Activated CD4-positive, alpha-beta T cell treated with anti-CD3 and anti-CD28 coated beads for 36 hours (primary cell): ENCODE data around the gene SMG1. TPM values are rescaled to one million over a fixed set of nuclear protein-coding genes. Genes with fewer than 3 reads are reported as not detected.

Source experiments
- ATAC-seq: fragments of 200-7000 bp; cut with Tn5 transposase; one replicate; pipeline ENCODE4 v1.10.0; 2021; ENCODE audit warnings: mild to moderate bottlenecking, moderate library complexity
- CTCF ChIA-PET: fragments of 350-600 bp; sonication (Branson Sonifier 250); formaldehyde crosslinking; loops from one replicate; lab custom pipeline; 2021; ENCODE audit warnings: antibody characterized with exemption; lab: Charles Lee
- POLR2A ChIA-PET: fragments of 350-600 bp; sonication (Branson Sonifier 250); formaldehyde crosslinking; loops from one replicate; lab custom pipeline; 2021; ENCODE audit warnings: antibody characterized with exemption, inconsistent platforms; lab: Charles Lee
- DNase-seq: peaks from one replicate; pipeline ENCODE4 v3.0.0-alpha.2; 2020
- H3K27ac Mint-ChIP-seq: one replicate; pipeline ENCODE4 v1.8.0; 2021; ENCODE audit warnings: mixed read lengths
- H3K27me3 Mint-ChIP-seq: one replicate; pipeline ENCODE4 v1.8.0; 2021; ENCODE audit warnings: mixed read lengths
- H3K36me3 Mint-ChIP-seq: one replicate; pipeline ENCODE4 v1.8.0; 2021; ENCODE audit warnings: low read depth, mixed read lengths
- H3K4me1 Mint-ChIP-seq: one replicate; pipeline ENCODE4 v1.8.0; 2021; ENCODE audit warnings: mixed read lengths
- H3K4me3 Mint-ChIP-seq: one replicate; pipeline ENCODE4 v1.8.0; 2021; ENCODE audit warnings: mild to moderate bottlenecking, moderate library complexity, mixed read lengths
- H3K9me3 Mint-ChIP-seq: one replicate; pipeline ENCODE4 v1.8.0; 2021; ENCODE audit warnings: low read depth, mixed read lengths
- intact Hi-C, 2 experiments: fragments of 100-400 bp; cut with DNase I in 1 of 2; cut with micrococcal nuclease in 1 of 2; formaldehyde crosslinking; loops; one replicate each; pipeline versions ENCODE4 v1.14.2 to v1.15.1; 2022 to 2024; cut with DNase I, micrococcal nuclease
- total RNA-seq, 2 experiments: library from RNA; stranded (reverse); gene quantifications; one replicate each; pipeline ENCODE4 v1.2.3, GENCODE V29; 2021

The SMG1 gene
- total RNA-seq, 2 experiments from 2014 or later, result 82.2 to 101 TPM

GRCh38 chr16:18953547-18953946, 27.3 kb upstream of the SMG1 start:
- DNase-seq (no peak), ATAC-seq (no peak)
- Mint-ChIP-seq H3K27me3 (peaks cover 2% of the 10 kb centered on the region), H3K27ac (no peak overlapping the region), H3K4me1 (peaks cover 12% of the 10 kb centered on the region), H3K36me3 (no peaks in the 10 kb centered on the region), H3K4me3 (no peak overlapping the region), H3K9me3 (no peaks in the 10 kb centered on the region)
- ChIA-PET CTCF (interaction anchor here (0.7 to 1.0 kb wide), 2 partner anchors 16 to 28 kb away, joined by 3 read pairs; no protein-coding TSS in a partner anchor), POLR2A (no interaction called here)
- intact Hi-C loops, result no loop called here

GRCh38 chr16:18950469-18951185, 24.4 kb upstream of the SMG1 start:
- ATAC-seq (no peak), DNase-seq (no peak)
- H3K27ac Mint-ChIP-seq, result no peak overlapping the region
- peaks cover 17% of the 10 kb centered on the region for H3K4me1 Mint-ChIP-seq
- no peaks in the 10 kb centered on the region for H3K27me3 Mint-ChIP-seq
- no peaks in the 10 kb centered on the region for H3K36me3 Mint-ChIP-seq
- H3K4me3 Mint-ChIP-seq, result no peak overlapping the region
- ChIA-PET POLR2A (no interaction called here), CTCF (interaction anchor here (1.3 kb wide), 1 partner anchor 19 kb away, joined by 3 read pairs; no protein-coding TSS in a partner anchor)
- H3K9me3 Mint-ChIP-seq, result no peaks in the 10 kb centered on the region
- intact Hi-C loops, result no loop called here

- intact Hi-C loops, result no loop called here
- no peak for DNase-seq
- CTCF ChIA-PET, result no interaction called here
Measured at GRCh38 chr16:18948372-18949020, 22.3 kb upstream of the SMG1 start.

GRCh38 chr16:18945233-18945632, 19.0 kb upstream of the SMG1 start:
- H3K9me3 Mint-ChIP-seq, result no peaks in the 10 kb centered on the region
- DNase-seq (no peak), ATAC-seq (no peak)
- H3K4me3 Mint-ChIP-seq, result no peak overlapping the region
- intact Hi-C loops, result no loop called here
- H3K36me3 Mint-ChIP-seq, result no peaks in the 10 kb centered on the region
- peaks cover 1% of the 10 kb centered on the region for H3K27me3 Mint-ChIP-seq
- ChIA-PET CTCF (interaction anchor here (0.6 to 1.3 kb wide), 3 partner anchors 14 to 100 kb away, joined by 3 read pairs; no protein-coding TSS in a partner anchor), POLR2A (no interaction called here)
- no peak overlapping the region for H3K27ac Mint-ChIP-seq
- H3K4me1 Mint-ChIP-seq, result peaks cover 11% of the 10 kb centered on the region

More at GRCh38 chr16:18948372-18949020, 22.3 kb upstream of the SMG1 start:
- no peak for ATAC-seq
- Mint-ChIP-seq H3K4me1 (peaks cover 16% of the 10 kb centered on the region), H3K9me3 (no peaks in the 10 kb centered on the region), H3K36me3 (no peaks in the 10 kb centered on the region), H3K27ac (no peak overlapping the region), H3K27me3 (peaks cover 1% of the 10 kb centered on the region), H3K4me3 (no peak overlapping the region)
- POLR2A ChIA-PET, result no interaction called here

- ChIA-PET CTCF (interaction anchor here (0.6 kb wide), 1 partner anchor 25 kb away, joined by 4 read pairs; no protein-coding TSS in a partner anchor), POLR2A (no interaction called here)
- H3K36me3 Mint-ChIP-seq, result no peaks in the 10 kb centered on the region
- H3K4me1 Mint-ChIP-seq, result peaks cover 11% of the 10 kb centered on the region
- ATAC-seq (no peak), DNase-seq (no peak)
- intact Hi-C loops, result no loop called here
- no peaks in the 10 kb centered on the region for H3K9me3 Mint-ChIP-seq
- H3K27ac Mint-ChIP-seq, result no peak overlapping the region
- peaks cover 1% of the 10 kb centered on the region for H3K27me3 Mint-ChIP-seq
- no peak overlapping the region for H3K4me3 Mint-ChIP-seq
Measured at GRCh38 chr16:18943414-18943813, 17.2 kb upstream of the SMG1 start.

GRCh38 chr16:18942061-18942460, 15.9 kb upstream of the SMG1 start:
- ATAC-seq, result no peak
- intact Hi-C loops, result no loop called here
- DNase-seq, result no peak
- no peak overlapping the region for H3K4me3 Mint-ChIP-seq
- CTCF ChIA-PET, result no interaction called here
- POLR2A ChIA-PET, result no interaction called here
- no peaks in the 10 kb centered on the region for H3K9me3 Mint-ChIP-seq
- no peaks in the 10 kb centered on the region for H3K36me3 Mint-ChIP-seq
- H3K4me1 Mint-ChIP-seq, result peaks cover 11% of the 10 kb centered on the region
- no peak overlapping the region for H3K27ac Mint-ChIP-seq
- peaks cover 1% of the 10 kb centered on the region for H3K27me3 Mint-ChIP-seq

GRCh38 chr16:18941471-18941870, 15.3 kb upstream of the SMG1 start:
- Mint-ChIP-seq H3K36me3 (no peaks in the 10 kb centered on the region), H3K4me1 (peaks cover 8% of the 10 kb centered on the region), H3K4me3 (no peak overlapping the region), H3K27ac (no peak overlapping the region), H3K27me3 (peaks cover 1% of the 10 kb centered on the region), H3K9me3 (no peaks in the 10 kb centered on the region)
- DNase-seq (no peak), ATAC-seq (no peak)
- intact Hi-C loops, result no loop called here
- POLR2A ChIA-PET, result interaction anchor here (0.7 kb wide), 1 partner anchor 213 kb away, joined by 6 read pairs; no protein-coding TSS in a partner anchor
- CTCF ChIA-PET, result no interaction called here

GRCh38 chr16:18938986-18939385, 12.8 kb upstream of the SMG1 start:
- no peaks in the 10 kb centered on the region for H3K36me3 Mint-ChIP-seq

GRCh38 chr16:18937390-18937789, 11.2 kb upstream of the SMG1 start:
- Mint-ChIP-seq H3K4me1 (no peaks in the 10 kb centered on the region), H3K36me3 (no peaks in the 10 kb centered on the region), H3K9me3 (no peaks in the 10 kb centered on the region), H3K4me3 (no peak overlapping the region), H3K27me3 (no peaks in the 10 kb centered on the region), H3K27ac (no peak overlapping the region)
- DNase-seq (no peak), ATAC-seq (no peak)
- ChIA-PET CTCF (no interaction called here), POLR2A (no interaction called here)
- intact Hi-C loops, result no loop called here

More at GRCh38 chr16:18938986-18939385, 12.8 kb upstream of the SMG1 start:
- no peaks in the 10 kb centered on the region for H3K27me3 Mint-ChIP-seq
- H3K4me1 Mint-ChIP-seq, result no peaks in the 10 kb centered on the region
- no peak overlapping the region for H3K27ac Mint-ChIP-seq
- DNase-seq, result no peak
- POLR2A ChIA-PET, result no interaction called here
- CTCF ChIA-PET, result interaction anchor here (0.6 kb wide), 1 partner anchor 134 kb away, joined by 3 read pairs; no protein-coding TSS in a partner anchor
- intact Hi-C loops, result no loop called here
- H3K4me3 Mint-ChIP-seq, result no peak overlapping the region
- H3K9me3 Mint-ChIP-seq, result no peaks in the 10 kb centered on the region
- no peak for ATAC-seq

GRCh38 chr16:18936727-18937340, 10.6 kb upstream of the SMG1 start:
- intact Hi-C loops, result no loop called here
- Mint-ChIP-seq H3K27ac (no peak overlapping the region), H3K36me3 (no peaks in the 10 kb centered on the region), H3K9me3 (no peaks in the 10 kb centered on the region), H3K4me3 (no peak overlapping the region), H3K4me1 (no peaks in the 10 kb centered on the region), H3K27me3 (no peaks in the 10 kb centered on the region)
- no peak for DNase-seq
- POLR2A ChIA-PET, result no interaction called here
- CTCF ChIA-PET, result no interaction called here
- ATAC-seq, result no peak

- H3K4me3 Mint-ChIP-seq, result no peak overlapping the region
- H3K36me3 Mint-ChIP-seq, result no peaks in the 10 kb centered on the region
- intact Hi-C loops, result no loop called here
- H3K9me3 Mint-ChIP-seq, result no peaks in the 10 kb centered on the region
- H3K4me1 Mint-ChIP-seq, result peaks cover 2% of the 10 kb centered on the region
- no peak for DNase-seq
- H3K27ac Mint-ChIP-seq, result no peak overlapping the region
- ChIA-PET POLR2A (no interaction called here), CTCF (no interaction called here)
- ATAC-seq, result no peak
- no peaks in the 10 kb centered on the region for H3K27me3 Mint-ChIP-seq
Measured at GRCh38 chr16:18933501-18933900, 7.3 kb upstream of the SMG1 start.
